GM21381 (cell line): Measurements from ENCODE around the gene TUBA1B.
"Not testable (repeated sequence)": the region's sequence is repeated elsewhere in the genome, so short reads cannot be mapped to it uniquely, and the experiment has no call there.

ENCODE experiments used
- ATAC-seq: cut with Tn5 transposase; IDR thresholded peaks from one replicate; pipeline ENCODE4 v1.9.1; 2021; ENCODE audit warnings: mild to moderate bottlenecking, moderate library complexity; ENCODE audit not compliant: unreplicated experiment

TUBA1B gene

GRCh38 chr12:49127971-49128370, 3.2 kb downstream of the TUBA1B start:
- not testable (repeated sequence) for ATAC-seq

- ATAC-seq, result no peak
Measured at GRCh38 chr12:49126852-49127763, 4.1 kb downstream of the TUBA1B start.

DNA sequence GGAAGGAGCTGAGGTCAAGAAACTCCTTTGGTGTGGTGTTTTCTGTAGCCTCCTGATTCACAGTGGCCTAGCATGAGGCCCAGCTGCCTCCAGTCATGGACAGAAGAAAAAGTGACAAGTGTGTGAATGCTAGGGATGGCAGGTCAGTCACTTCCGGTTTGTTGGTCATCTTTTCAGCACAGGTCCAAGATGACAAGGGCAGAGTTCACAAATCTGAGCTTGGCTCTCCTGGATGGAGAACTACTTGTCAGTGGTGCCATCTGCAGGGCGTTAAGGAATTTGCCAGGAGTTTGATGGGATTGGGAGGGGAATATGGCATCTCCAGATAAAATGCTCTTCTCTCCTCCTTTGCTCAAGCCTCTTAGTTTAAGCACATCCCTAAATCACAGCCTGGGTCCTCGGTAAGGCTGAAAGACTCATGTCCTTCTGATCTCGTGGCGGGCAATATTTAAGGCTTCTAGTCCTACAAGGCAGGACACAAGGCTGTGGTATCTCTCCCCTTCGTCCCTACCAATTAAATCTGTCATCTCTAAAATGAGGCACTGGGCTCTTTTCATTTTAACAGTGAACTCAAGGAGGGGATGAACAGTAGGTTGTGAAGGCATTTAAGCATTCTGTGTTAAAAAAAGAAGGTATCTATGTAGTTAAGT, 10.0 kb downstream of the TUBA1B start:
- no peak for ATAC-seq

DNA sequence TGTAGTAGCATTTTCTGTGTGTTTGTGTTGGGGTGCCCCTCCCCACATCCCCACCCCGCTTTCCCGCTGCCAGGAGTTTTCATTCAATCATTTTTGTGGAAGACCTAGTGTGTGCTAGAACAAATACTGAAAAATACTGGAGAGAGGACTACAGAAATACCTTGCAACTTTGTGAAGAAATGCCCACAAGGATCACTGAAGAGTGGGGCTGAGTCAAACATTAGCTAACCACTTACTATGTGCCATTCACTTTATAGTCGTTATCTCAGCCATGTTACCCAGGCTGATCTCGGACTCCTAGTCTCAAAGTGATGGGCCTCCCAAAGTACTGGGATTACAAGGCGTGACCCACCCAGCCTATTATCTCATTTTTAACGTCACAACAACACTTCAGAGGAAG, 20.0 kb downstream of the TUBA1B start:
- ATAC-seq, result no peak

DNA sequence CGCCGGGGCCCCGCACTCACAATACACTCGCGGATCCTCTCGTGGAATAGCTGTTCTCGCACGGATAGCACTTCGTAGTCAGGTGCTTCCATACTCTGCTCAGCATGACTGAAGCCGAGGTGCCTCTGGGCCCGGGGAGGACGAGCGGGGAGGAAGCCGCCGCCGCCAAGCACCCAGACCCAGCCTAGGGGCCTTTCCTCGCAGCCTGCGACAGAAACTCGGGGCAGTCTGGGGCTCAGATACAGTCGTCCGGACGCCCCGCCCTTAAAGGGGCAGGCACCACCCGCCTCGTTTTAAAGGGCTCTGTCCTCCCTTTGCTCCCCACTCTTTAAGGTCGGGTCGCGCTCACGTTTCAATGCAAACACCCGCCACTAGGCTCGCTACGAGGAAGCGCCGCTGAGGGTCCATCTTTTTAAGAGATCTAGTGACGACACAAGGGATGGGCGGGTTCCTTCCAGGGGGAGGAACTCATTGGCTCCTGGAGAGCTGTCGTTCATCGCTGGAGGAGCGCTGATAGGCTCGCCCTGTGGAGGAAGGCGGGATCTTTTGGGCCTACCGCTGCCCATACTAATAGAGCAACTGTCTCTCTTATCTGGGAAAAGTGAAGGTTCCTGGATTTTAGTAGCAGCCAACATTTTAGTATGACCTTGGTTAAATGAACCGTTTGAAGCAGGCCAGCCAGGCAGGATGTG, 20.6 kb downstream of the TUBA1B start, which contains the start of gene LMBR1L:
LMBR1L (minus strand) TSS at position 384 of the 692 bp plus-strand sequence; CDS start at position 92, 292 bp downstream.
- ATAC-seq, result peak; percentile 98

- no peak for ATAC-seq
Measured at GRCh38 chr12:49109641-49110463, 21.3 kb downstream of the TUBA1B start.

DNA sequence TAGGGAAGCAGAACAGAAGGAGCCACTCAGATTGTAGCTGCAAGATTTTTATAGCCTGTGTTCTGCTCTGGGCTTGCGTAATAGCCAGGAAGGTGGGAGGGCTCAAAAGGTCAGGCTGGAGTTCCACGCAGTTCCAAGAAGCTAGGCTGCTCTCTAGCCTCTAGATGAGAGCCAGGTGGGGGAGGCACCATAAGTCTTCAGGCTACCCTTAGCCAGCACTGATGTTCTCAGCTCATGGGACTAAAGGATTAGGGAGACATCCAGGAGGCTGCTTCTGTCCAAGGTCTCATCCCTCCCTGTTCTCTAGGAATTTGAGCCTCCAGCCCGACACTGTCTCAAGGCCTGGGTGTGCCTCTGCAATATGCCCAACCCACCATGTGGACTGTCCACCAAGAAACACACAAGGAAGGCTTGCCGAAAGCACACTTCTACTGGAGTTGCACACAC, 22.2 kb downstream of the TUBA1B start:
- ATAC-seq, result no peak

GRCh38 chr12:49105504-49106084, 25.6 kb downstream of the TUBA1B start:
- ATAC-seq, result no peak

DNA sequence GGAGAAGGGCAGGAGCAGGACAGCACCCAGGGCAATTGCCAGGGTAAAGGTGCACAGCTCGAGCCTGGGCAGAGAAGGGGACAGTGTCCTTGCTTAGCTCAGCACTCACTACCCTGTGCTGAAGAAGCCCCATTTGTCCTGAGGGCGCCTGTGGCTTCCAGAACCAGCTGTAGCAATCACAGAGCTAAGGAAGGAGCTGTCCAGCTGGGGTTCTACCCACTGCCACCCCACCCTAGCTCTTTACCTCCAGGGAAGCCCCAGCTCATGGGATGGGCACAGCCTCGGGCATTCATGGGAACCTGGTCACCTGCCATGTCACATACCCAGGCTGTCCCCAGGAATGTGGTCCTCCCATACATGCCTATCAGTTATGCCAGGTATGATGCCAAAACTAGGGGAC, 26.4 kb downstream of the TUBA1B start:
- ATAC-seq, result no peak

DNA sequence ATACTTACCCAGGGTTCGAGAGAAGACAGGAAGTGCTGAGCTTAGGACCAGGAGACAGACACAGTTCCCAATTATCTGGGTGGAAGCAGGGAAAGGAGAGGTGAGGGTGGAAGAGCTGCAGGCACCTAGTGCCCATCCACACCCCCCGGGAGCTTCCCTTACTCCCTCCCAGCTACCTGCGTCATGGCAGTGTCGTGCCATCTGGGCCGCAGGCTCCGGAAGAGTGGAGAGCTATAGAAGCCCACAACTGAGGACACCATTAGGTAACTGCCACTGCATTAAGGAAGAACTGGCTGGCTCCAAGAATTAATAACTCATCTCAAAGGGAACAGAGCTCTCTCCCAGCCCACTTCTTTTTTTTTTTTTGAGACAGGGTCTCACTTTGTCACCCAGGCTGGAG, 30.8 kb downstream of the TUBA1B start:
- ATAC-seq, result no peak

DNA sequence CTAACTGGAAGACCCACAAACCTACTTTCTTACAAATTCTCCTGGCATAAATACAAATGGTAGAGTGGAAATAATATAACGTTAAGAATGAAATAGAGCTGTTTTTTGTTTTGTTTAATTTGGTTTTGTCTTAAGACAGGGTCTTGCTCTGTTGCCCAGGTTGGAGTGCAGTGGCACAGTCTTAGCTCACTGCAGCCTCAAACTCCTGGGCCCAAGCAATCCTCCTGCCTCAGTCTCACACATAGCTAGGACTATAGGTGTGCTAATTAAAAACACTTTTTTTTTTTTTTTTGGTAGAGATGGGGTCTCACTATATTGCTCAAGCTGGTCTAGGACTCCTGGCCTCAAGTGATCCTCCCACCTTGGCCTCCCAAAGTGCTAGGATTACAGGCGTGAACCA, 32.5 kb downstream of the TUBA1B start:
- ATAC-seq, result no peak

DNA sequence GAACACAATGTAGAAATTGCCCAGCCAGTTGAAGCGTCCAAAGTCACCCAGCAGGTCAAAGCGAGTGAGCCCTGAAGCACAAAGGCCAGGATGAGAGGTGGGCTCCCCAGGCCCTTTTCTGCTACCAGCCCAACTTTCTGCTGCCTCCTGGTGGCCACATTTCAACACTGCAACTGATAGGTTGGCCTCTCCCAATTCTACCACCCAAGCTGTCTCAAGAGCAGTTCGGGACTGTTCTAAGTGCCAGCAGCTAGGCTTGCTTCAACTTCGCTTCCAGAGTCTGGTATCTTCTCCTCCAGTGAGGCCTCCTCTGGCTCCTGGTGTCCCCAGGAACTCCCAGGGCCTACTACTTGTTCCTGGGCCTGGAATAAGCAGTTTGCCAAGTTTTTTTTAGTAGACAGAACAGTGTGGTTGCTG, 33.2 kb downstream of the TUBA1B start:
- ATAC-seq, result no peak

DNA sequence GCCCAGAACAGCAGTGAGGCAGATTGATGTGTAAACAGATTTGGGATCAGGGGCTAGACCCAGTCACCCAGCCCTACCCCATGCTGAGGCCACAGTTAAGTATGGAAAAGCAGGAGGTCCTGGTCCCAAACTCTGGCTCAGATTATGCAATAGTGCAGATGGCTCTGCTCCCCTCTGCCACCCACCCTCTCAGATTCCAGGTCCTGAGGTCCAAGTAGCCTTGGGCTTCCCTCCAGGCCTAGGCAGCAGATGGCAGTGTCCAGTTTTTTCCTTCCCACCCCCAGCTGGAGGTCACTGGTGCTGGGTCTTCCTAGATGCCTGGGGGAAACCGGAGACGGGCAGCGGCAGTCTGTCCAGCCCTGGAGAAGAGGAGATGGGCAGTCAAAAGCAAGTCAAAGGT, 33.8 kb downstream of the TUBA1B start:
- ATAC-seq, result no peak

- ATAC-seq, result no peak
Measured at GRCh38 chr12:49094975-49095365, 36.2 kb downstream of the TUBA1B start.

GRCh38 chr12:49094160-49094974, 36.8 kb downstream of the TUBA1B start, which contains the start of gene DHH:
DHH (minus strand) TSS chr12:49094801; CDS start chr12:49094512, 289 bp downstream.
- ATAC-seq, result no peak

- no peak for ATAC-seq
Measured at GRCh38 chr12:49093792-49094159, 37.4 kb downstream of the TUBA1B start.

DNA sequence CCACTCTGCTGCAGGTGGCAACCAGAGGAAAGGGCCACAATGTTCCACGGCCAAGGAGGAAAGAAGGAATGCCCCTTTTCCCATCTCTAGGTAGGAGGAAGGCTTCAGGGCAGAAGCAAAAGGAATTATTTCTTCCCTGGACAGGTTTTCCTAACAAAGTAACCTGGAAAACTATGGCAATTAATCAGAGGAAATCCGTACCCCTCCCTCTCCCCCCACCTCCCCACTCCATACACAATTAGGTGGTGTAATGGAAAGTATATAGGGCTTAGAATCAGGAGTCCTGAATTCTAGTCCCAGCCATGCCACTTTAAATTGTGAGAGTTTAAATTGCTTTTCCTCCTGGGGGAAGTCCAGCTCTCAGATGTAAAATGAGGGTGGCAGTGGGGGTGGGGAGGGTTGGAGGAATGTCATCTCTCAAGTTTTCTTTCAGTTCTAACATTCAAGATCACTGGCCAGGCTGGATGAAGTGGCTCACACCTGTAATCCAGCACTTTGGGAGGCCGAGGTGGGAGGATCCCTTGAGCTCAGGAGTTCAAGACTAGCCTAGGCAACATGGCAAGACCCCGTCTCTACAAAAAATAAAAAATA, 38.3 kb downstream of the TUBA1B start:
- no peak for ATAC-seq

GRCh38 chr12:49092086-49092815, 38.9 kb downstream of the TUBA1B start:
- no peak for ATAC-seq

GRCh38 chr12:49091836-49092085, 39.4 kb downstream of the TUBA1B start:
- no peak for ATAC-seq
